Neutrophil (primary cell): Measurements from ENCODE around the gene KIF13A.
"Not testable (repeated sequence)": the region's sequence is repeated elsewhere in the genome, so short reads cannot be mapped to it uniquely, and the experiment has no call there.

Experiments
- H3K27ac ChIP-seq: fragments of 200-600 bp; sonication (generic); 2 replicates; pipeline ENCODE4 v1.5.1; 2016; ENCODE audit warnings: mild to moderate bottlenecking, moderate library complexity
- H3K27me3 ChIP-seq: fragments of 200-600 bp; sonication (generic); 2 replicates; pipeline ENCODE4 v1.6.0; 2016; ENCODE audit warnings: mild to moderate bottlenecking
- H3K36me3 ChIP-seq: fragments of 200-600 bp; sonication (generic); 2 replicates; pipeline ENCODE4 v1.5.1; 2017
- H3K4me1 ChIP-seq, 2 experiments: fragments of 200-600 bp in 1 of 2; sonication (generic) in 1 of 2; 1 replicate in 1 of 2; 2 replicates in 1 of 2; pipeline versions ENCODE4 v1.5.1 to v1.6.1; 2013 to 2016; ENCODE audit warnings: low read depth in 1 of 2, low read length in 1 of 2, mild to moderate bottlenecking in 1 of 2, moderate library complexity in 1 of 2; ENCODE audit not compliant: control insufficient read depth in 1 of 2, insufficient read depth in 1 of 2
- H3K4me3 ChIP-seq, 2 experiments: fragments of 200-600 bp in 1 of 2; sonication (generic) in 1 of 2; 1 replicate in 1 of 2; 2 replicates in 1 of 2; pipeline ENCODE4 v1.5.1; 2013 to 2016; ENCODE audit warnings: low read depth in 1 of 2, low read length in 1 of 2, mild to moderate bottlenecking in 1 of 2, moderate library complexity in 1 of 2
- H3K9me3 ChIP-seq: fragments of 200-600 bp; sonication (generic); 2 replicates; pipeline ENCODE4 v1.5.1; 2016
- TF ChIP-seq, protein P1 (sequence below): fragments of 200-600 bp; sonication (generic); IDR thresholded peaks from 2 replicates; pipeline ENCODE4 v1.5.1; 2016; ENCODE audit warnings: antibody characterized with exemption

The KIF13A gene

DNA sequence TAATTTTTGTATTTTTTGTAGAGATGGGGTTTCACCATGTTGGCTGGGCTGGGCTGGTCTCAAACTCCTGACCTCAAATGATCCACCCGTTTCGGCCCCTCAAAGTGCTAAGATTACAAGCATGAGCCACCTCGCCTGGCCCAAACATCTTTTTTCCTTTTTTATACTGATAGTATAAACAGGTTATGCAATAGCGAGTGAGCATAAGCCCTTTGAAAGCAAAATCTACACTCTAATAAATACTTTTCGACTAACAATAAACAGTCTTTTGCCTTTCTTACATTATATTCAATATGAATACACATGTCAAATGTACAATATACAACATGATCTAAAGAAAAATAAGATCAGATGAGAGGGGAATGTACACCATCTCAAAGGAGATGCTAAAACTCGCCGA lies 38.7 kb downstream of the KIF13A start:
- Histone ChIP-seq H3K27ac (no peak overlapping the region), H3K4me3 (no peak overlapping the region), H3K9me3 (no peaks in the 10 kb centered on the region), H3K4me1 (no peaks in the 10 kb centered on the region), H3K27me3 (no peaks in the 10 kb centered on the region), H3K36me3 (peaks cover 6% of the 10 kb centered on the region)
- TF ChIP-seq, protein P1, sequence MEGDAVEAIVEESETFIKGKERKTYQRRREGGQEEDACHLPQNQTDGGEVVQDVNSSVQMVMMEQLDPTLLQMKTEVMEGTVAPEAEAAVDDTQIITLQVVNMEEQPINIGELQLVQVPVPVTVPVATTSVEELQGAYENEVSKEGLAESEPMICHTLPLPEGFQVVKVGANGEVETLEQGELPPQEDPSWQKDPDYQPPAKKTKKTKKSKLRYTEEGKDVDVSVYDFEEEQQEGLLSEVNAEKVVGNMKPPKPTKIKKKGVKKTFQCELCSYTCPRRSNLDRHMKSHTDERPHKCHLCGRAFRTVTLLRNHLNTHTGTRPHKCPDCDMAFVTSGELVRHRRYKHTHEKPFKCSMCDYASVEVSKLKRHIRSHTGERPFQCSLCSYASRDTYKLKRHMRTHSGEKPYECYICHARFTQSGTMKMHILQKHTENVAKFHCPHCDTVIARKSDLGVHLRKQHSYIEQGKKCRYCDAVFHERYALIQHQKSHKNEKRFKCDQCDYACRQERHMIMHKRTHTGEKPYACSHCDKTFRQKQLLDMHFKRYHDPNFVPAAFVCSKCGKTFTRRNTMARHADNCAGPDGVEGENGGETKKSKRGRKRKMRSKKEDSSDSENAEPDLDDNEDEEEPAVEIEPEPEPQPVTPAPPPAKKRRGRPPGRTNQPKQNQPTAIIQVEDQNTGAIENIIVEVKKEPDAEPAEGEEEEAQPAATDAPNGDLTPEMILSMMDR = no peak

- H3K4me1 ChIP-seq, H3K27me3 ChIP-seq, H3K4me3 ChIP-seq, H3K9me3 ChIP-seq, H3K36me3 ChIP-seq: not testable (repeated sequence)
- H3K27ac ChIP-seq = peak overlapping the region; percentile 32
These were observed 39.9 kb downstream of the KIF13A start for GRCh38 chr6:17947574-17947973.

DNA sequence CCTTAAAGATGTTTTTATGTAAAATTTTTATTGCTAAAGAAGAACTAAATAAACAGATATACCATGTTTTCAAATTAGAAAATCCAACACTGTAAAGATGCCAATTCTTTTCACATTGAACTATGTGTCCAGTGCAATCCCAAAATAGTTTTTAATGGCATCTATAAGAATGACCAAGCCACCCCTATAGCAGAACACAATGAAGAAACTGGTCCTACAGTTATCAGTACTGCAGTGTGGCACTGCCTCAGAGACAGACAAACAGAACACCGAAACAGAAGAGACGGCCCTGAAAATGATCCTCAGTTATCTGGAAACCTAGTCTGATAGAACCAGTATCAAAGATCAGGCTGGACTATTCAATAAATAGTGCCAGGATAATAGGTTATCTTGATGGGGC lies 41.9 kb downstream of the KIF13A start:
- H3K27ac ChIP-seq = no peak overlapping the region
- no peaks in the 10 kb centered on the region for H3K4me1 ChIP-seq
- no peaks in the 10 kb centered on the region for H3K36me3 ChIP-seq
- no peaks in the 10 kb centered on the region for H3K27me3 ChIP-seq
- TF ChIP-seq, protein P1 = no peak
- no peak overlapping the region for H3K4me3 ChIP-seq
- H3K9me3 ChIP-seq = no peaks in the 10 kb centered on the region

DNA sequence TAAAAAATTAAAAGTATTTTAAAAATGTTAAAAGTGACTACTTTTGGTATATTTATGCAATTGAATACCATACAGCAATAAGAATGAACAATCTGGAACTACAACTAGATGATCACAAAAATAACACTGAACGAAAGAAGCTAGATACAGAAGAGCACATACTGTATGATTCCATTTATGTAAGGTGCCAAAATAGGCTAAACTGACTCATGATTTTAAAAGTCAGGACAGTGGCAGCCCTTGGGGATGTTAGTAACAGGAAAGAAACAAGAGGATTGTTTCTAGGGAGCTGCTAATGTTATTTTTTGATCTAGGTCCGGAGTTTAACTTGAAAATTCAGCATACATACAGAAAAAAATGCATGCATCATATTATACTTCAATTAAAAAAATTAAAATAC lies 42.3 kb downstream of the KIF13A start:
- Histone ChIP-seq H3K4me1 (no peaks in the 10 kb centered on the region), H3K27ac (no peak overlapping the region), H3K36me3 (no peaks in the 10 kb centered on the region), H3K4me3 (no peak overlapping the region), H3K27me3 (no peaks in the 10 kb centered on the region), H3K9me3 (no peaks in the 10 kb centered on the region)
- TF ChIP-seq, protein P1 = no peak

DNA sequence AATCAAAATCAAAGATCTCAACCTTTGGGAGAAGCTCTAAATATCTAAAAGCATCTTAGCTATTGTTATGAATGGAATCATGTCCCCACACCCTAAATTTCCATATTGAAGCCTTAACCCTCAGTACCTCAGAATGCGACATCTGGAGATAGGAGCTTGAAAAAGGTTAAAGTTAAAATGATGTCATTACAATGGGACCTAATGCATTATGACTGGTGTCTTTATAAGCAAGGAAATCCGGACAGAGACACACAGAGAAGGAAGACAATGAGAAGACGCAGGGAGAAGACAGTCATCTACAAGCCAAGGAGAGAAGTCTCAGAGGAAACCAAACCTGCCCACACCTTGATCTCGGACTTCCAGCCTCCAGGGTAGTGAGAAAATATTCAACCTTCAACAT lies 46.1 kb downstream of the KIF13A start:
- H3K9me3 ChIP-seq = no peaks in the 10 kb centered on the region
- TF ChIP-seq, protein P1 = no peak
- no peaks in the 10 kb centered on the region for H3K27me3 ChIP-seq
- H3K27ac ChIP-seq = no peak overlapping the region
- no peak overlapping the region for H3K4me3 ChIP-seq
- peaks cover 0 to 7% of the 10 kb centered on the region in 2 experiments for H3K4me1 ChIP-seq
- H3K36me3 ChIP-seq = peaks cover 3% of the 10 kb centered on the region

GRCh38 chr6:17940151-17940792 lies 47.2 kb downstream of the KIF13A start:
- no peaks in the 10 kb centered on the region for H3K9me3 ChIP-seq
- H3K27ac ChIP-seq = no peak overlapping the region
- TF ChIP-seq, protein P1 = no peak
- H3K4me3 ChIP-seq = no peak overlapping the region
- no peaks in the 10 kb centered on the region for H3K27me3 ChIP-seq
- peaks cover 4 to 17% of the 10 kb centered on the region in 2 experiments for H3K4me1 ChIP-seq
- H3K36me3 ChIP-seq = peaks cover 3% of the 10 kb centered on the region
